ENCODE measurements around the gene CYB561D2.

- no peak for TF ChIP-seq EP300 (IDR thresholded peaks at IDR 0.05; ENCODE audit: borderline replicate concordance)
- TF ChIP-seq MAX (IDR thresholded peaks at IDR 0.05) = no peak
- TF ChIP-seq CEBPB (IDR thresholded peaks at IDR 0.05) = no peak
- no peak for TF ChIP-seq FOXM1 (IDR thresholded peaks at IDR 0.05; ENCODE audit: borderline replicate concordance, low read depth)
- no peak for TF ChIP-seq TAF1 (IDR thresholded peaks at IDR 0.05; ENCODE audit: low read depth)
Measured at GRCh38 chr3:50327129-50327528, 23.5 kb upstream of the CYB561D2 start.

Data from Ishikawa (cell line).